ENCODE data around the gene LSM7. TPM values are rescaled to one million over a fixed set of nuclear protein-coding genes. Genes with fewer than 3 reads are reported as not detected.
"Not testable (repeated sequence)": the region's sequence is repeated elsewhere in the genome, so short reads cannot be mapped to it uniquely, and the experiment has no call there.

LSM7 gene
- total RNA-seq, 4 donors from 2014 or later, result 76.4 to 113 (median 106) TPM

- TF ChIP-seq POLR2AphosphoS5 (IDR thresholded peaks at IDR 0.05) (no peak), POLR2A (IDR thresholded peaks at IDR 0.05; ENCODE audit: low read depth) (no peak), EP300 (IDR thresholded peaks at IDR 0.05) (no peak)
- TF ChIP-seq, protein P1, sequence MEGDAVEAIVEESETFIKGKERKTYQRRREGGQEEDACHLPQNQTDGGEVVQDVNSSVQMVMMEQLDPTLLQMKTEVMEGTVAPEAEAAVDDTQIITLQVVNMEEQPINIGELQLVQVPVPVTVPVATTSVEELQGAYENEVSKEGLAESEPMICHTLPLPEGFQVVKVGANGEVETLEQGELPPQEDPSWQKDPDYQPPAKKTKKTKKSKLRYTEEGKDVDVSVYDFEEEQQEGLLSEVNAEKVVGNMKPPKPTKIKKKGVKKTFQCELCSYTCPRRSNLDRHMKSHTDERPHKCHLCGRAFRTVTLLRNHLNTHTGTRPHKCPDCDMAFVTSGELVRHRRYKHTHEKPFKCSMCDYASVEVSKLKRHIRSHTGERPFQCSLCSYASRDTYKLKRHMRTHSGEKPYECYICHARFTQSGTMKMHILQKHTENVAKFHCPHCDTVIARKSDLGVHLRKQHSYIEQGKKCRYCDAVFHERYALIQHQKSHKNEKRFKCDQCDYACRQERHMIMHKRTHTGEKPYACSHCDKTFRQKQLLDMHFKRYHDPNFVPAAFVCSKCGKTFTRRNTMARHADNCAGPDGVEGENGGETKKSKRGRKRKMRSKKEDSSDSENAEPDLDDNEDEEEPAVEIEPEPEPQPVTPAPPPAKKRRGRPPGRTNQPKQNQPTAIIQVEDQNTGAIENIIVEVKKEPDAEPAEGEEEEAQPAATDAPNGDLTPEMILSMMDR (IDR thresholded peaks at IDR 0.05), result no peak
- H3K9me3 ChIP-seq, result no peaks in the 10 kb centered on the region
- H3K4me3 ChIP-seq, result no peak overlapping the region
- H3K27ac ChIP-seq (replicated peaks in 1 of 4), result no peak overlapping the region
- peaks cover 13 to 56% (median 55%) of the 10 kb centered on the region in 4 donors for H3K36me3 ChIP-seq
- WGBS, result 98% methylated on average over 13 of the region's 24 CpGs
- intact Hi-C loops (cut with DNase I), result no loop called here
- H3K4me1 ChIP-seq, result no peaks in the 10 kb centered on the region
- no peaks in the 10 kb centered on the region for H3K27me3 ChIP-seq
- no peak for DNase-seq (ENCODE audit: extremely low spot score)
These were observed 23.7 kb upstream of the LSM7 start for GRCh38 chr19:2352121-2352520.

DNA sequence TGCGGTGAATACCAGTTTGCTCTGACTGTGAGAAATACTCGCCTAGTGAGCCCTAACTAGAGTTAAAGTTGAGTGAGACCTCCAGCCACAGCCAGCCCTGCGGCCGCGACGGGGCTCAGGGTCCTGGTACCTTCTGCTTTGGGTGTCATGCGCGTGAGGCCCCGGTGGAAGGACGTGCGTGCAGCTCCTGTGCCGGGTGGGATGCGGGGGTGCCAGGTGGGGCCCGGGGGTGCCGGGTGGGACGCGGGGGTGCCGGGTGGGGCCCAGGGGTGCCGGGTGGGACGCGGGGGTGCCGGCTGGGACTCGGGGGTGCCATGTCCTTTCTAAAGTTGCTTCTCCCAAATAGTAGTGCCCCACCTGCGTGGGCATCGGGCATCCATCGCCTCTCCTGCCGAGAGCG is 23.2 kb upstream of the LSM7 start:
- intact Hi-C loops (cut with DNase I), result no loop called here

DNA sequence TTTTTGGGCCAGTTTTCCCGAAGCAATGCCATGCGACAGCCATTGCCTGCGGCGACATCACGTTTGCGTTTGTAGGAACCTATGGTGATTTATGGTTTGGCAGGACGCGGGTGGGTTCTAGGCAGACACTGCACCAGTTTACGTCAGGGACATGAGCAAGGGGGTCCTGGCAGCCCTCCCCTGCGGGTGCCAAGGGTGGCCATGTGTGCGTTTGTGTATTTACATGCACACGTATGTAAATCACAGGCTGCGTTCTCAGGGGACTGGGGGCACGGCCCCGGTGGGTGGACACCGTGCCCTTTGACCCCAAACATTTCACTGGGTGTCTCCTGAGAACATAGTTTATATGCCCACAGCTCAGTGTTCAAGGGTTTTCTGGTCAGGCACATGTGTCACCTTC is 22.3 kb upstream of the LSM7 start:
- H3K27me3 ChIP-seq, result no peaks in the 10 kb centered on the region
- WGBS, result 89% methylated on average over 16 of the region's 16 CpGs
- no peaks in the 10 kb centered on the region for H3K9me3 ChIP-seq
- peaks cover 13 to 66% (median 60%) of the 10 kb centered on the region in 4 donors for H3K36me3 ChIP-seq
- no peak for DNase-seq (ENCODE audit: extremely low spot score)
- H3K4me3 ChIP-seq, result no peak overlapping the region
- no peak overlapping the region for H3K27ac ChIP-seq (replicated peaks in 1 of 4)
- intact Hi-C loops (cut with DNase I), result no loop called here
- TF ChIP-seq POLR2AphosphoS5 (IDR thresholded peaks at IDR 0.05), result no peak
- TF ChIP-seq EP300 (IDR thresholded peaks at IDR 0.05), result no peak
- TF ChIP-seq, protein P1 (IDR thresholded peaks at IDR 0.05), result no peak
- TF ChIP-seq POLR2A (IDR thresholded peaks at IDR 0.05; ENCODE audit: low read depth), result no peak
- H3K4me1 ChIP-seq, result peaks cover 0 to 4% (median under 1%) of the 10 kb centered on the region in 4 donors

More for the DNA sequence above, 23.2 kb upstream of the LSM7 start:
- no peaks in the 10 kb centered on the region for H3K9me3 ChIP-seq
- WGBS, result 98% methylated on average over 15 of the region's 28 CpGs
- DNase-seq (ENCODE audit: extremely low spot score), result no peak
- H3K27me3 ChIP-seq, result no peaks in the 10 kb centered on the region
- TF ChIP-seq EP300 (IDR thresholded peaks at IDR 0.05) (no peak), POLR2A (IDR thresholded peaks at IDR 0.05; ENCODE audit: low read depth) (no peak), POLR2AphosphoS5 (IDR thresholded peaks at IDR 0.05) (no peak)
- TF ChIP-seq, protein P1 (IDR thresholded peaks at IDR 0.05), result no peak
- H3K4me3 ChIP-seq, result no peak overlapping the region
- H3K27ac ChIP-seq (replicated peaks in 1 of 4), result no peak overlapping the region
- peaks cover 13 to 59% (median 57%) of the 10 kb centered on the region in 4 donors for H3K36me3 ChIP-seq
- H3K4me1 ChIP-seq, result no peaks in the 10 kb centered on the region

- H3K4me3 ChIP-seq; DNase-seq (ENCODE audit: extremely low spot score); intact Hi-C loops (cut with DNase I); H3K27me3 ChIP-seq; H3K27ac ChIP-seq (replicated peaks in 1 of 4); H3K9me3 ChIP-seq; H3K4me1 ChIP-seq: not testable (repeated sequence)
- H3K36me3 ChIP-seq, result peaks cover 13 to 70% (median 61%) of the 10 kb centered on the region in 4 donors
- 93% methylated on average over 24 of the region's 24 CpGs for WGBS
These were observed 21.4 kb upstream of the LSM7 start for GRCh38 chr19:2349818-2350217.

GRCh38 chr19:2345794-2346663 is 17.6 kb upstream of the LSM7 start:
- Histone ChIP-seq H3K36me3 (peaks cover 6 to 68% (median 53%) of the 10 kb centered on the region in 4 donors), H3K9me3 (no peaks in the 10 kb centered on the region), H3K27me3 (no peaks in the 10 kb centered on the region), H3K4me3 (no peak overlapping the region), H3K27ac (replicated peaks in 1 of 4) (peak overlapping the region in 1 of 4 donors; percentile 10), H3K4me1 (peaks cover 0 to 4% (median 1%) of the 10 kb centered on the region in 4 donors)
- TF ChIP-seq EP300 (IDR thresholded peaks at IDR 0.05) (no peak), POLR2AphosphoS5 (IDR thresholded peaks at IDR 0.05) (no peak), POLR2A (IDR thresholded peaks at IDR 0.05; ENCODE audit: low read depth) (no peak)
- TF ChIP-seq, protein P1 (IDR thresholded peaks at IDR 0.05), result no peak
- DNase-seq (ENCODE audit: extremely low spot score), result no peak
- WGBS, result 77% methylated on average over 24 of the region's 25 CpGs
- intact Hi-C loops (cut with DNase I), result no loop called here

All from esophagus muscularis mucosa (tissue), 4 donors.